Activated CD4-positive, CD25-positive, alpha-beta regulatory T cell treated with anti-CD3 and anti-CD28 coated beads, Interleukin-2, amount 50 U/mL, for 16 hours (primary cell): ENCODE data around the gene MEX3C.
A peak's percentile ranks its signal among the peaks of the same experiment; 100 is the strongest.

Experiments used
- DNase-seq: peaks from one replicate; pipeline ENCODE4 v3.0.0-alpha.2; 2020; ENCODE audit warnings: low read depth, low spot score

The MEX3C gene

GRCh38 chr18:51154431-51155063 is 42.9 kb downstream of the MEX3C start:
- DNase-seq: no peak

DNA sequence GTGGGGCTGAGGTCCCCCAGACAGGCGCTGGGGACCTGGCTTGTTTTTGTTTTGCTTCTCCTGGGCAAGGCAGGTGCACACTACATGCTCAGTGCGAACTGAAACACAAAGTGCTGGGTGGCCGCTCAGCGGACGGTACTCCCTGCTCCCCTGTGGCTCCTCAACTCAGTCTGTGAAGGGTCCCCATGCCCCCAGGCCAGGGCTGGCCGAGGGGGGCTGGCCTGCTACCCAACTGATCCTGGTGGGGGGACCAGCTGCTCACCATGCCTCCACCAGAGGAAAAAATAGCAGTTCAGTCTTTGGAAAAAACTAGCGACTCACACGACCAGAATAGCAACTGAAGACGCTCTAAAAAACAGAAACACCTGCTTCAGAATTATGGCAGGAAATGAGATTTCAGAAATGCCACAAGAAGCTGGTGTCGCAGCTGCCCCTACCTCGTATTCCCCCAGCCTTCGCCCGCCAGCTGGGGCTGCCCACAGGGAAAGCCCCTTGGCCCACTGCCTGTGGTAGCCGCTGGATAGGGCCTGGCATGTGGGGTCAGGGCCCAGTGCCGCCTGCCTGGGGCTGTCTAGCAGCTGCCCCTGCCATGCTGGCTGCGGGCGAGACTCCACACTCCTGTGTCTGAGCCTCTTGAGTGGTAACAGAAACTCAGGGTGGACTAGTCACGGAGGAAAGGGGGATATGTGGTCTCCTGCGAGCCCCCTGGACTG is 43.7 kb downstream of the MEX3C start:
- no peak for DNase-seq

DNA sequence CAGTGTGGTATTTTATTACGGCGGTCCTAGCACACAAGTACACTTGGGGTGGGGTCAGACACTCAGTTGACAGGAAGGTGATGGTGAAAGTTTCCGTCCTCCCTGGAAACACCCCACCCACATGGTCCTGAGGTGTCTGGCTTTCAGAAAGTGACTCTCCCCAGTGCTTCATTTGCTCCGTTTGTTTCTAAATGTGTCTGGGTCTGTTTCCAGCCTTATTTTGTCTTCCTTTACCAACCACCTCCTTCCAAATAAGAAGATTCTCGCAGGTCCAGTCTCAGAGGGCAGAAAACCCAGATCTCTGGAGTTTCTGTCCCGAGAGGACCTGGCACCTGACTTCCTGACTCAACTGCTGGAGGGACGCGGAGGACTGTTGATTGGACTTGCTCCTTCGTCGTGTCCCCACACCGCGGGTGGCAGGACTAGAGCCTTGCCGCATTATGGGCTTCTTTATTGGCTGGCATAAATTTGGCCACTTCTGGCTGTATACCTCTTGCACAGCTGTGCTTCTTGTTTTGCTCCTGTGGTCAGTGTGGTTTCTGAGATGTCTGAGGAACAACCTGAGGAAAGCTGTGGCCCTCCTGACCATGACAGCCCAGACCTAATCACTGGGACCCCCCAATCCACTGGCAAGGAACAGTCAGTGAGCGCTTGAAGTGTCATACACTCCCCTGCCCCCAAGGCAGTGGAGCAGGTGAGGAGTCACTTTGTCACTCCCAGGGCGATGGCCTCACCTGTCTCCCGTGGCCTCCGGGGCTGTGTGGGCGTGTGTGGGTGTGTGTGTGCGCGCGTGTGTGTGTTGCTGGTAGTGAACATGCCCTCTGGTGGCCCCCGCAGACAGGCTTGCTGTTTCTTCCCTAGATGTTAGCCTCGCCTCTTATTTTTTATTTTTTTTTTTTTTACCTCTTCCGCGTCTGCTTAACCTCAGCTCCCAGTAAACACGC is 45.6 kb downstream of the MEX3C start:
- peak; percentile 46 for DNase-seq

GRCh38 chr18:51151185-51151567 is 46.3 kb downstream of the MEX3C start:
- no peak for DNase-seq

- DNase-seq: no peak
Measured at GRCh38 chr18:51150113-51150700, 47.3 kb downstream of the MEX3C start.

DNA sequence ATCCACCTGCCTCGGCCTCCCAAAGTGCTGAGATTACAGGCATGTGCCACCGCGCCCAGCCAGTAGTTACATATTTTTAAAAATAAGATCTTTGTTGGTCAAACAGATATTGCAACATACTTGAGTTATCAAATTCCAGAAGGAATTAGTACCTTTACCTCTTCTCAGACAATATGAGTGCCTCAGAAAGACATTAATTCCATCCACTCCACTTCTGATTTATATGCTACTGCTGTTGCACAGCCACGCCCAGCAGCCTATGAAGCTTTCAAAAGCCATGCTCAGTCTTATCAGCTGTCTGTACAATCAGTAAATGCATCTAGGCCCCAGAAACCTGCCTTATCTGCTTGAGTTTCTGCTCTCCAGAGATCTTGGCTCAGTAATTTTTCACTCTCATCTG is 47.8 kb downstream of the MEX3C start:
- no peak for DNase-seq

DNA sequence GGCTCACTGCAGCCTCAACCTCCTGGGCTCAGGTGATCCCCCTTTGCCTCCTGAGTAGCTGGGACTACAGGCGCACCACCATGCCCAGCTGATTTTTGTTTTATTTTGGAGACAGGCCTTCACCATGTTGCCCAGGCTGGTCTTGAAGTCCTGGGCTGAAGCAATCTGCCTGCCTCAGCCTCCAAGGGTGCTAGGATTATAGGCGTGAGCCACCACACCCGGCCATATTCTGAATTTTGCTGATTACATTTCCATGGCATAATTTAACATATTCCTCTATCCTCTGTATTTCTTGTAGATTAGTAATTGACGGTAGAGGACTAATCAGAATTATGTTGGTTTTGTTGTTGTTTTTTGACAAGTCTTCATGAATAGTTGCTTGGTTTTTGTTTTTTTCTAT is 50.6 kb downstream of the MEX3C start:
- no peak for DNase-seq

DNA sequence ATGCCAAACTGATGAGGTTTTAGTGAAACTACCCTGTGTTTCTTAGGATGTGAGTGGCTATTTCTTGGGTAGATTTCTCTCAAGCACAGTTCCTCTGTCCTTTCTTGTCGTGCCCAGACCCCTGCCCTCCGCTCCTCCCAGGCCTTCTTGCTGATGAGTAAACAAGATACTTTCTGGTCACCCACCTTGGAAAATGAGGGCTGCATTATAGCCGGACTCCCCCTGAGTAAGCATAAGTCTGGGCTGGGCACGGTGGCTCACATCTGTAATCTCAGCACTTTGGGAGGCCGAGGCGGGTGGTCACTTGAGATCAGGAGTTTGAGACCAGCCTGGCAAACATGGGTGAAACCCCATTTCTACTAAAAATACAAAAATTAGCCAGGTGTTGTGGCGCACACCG is 58.5 kb downstream of the MEX3C start:
- no peak for DNase-seq

- no peak for DNase-seq
Measured at GRCh38 chr18:51137891-51138290, 59.6 kb downstream of the MEX3C start.

DNA sequence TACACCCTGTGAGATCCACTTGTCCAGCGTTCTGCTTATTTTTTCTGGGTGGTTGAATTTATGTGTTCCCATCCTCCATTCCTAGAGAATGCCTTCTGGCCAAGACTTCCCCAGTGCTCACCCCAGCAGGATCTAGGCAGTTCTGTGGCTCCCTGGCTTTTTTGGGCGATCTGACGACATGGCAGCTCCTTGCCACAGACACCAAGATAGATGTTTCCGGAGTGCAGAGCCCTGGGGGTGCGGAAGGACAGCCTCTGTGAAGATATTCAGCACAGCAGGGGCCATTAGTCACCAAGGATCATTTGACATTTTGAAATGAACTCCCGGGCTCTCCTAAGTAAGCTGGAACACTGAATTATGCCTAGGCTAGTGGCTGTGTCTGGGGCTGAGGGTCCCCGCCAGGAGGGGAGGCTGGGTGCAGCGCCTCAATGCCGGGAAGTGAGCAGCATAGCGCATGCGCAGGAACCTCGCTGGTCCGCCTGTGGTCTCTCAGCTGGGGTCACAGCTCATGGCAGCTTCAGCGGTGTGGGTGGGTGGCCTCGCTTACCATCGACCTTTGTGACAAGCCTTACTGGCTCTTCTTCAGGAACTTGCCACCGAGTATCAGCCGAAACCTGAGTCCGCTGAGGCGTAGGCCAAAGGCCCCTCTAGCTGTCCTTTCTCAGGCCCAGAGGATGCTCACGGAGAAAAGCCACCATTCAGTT is 60.3 kb downstream of the MEX3C start:
- DNase-seq: no peak

- DNase-seq: no peak
Measured at GRCh38 chr18:51135795-51136194, 61.7 kb downstream of the MEX3C start.

- DNase-seq: no peak
Measured at GRCh38 chr18:51135364-51135763, 62.1 kb downstream of the MEX3C start.

DNA sequence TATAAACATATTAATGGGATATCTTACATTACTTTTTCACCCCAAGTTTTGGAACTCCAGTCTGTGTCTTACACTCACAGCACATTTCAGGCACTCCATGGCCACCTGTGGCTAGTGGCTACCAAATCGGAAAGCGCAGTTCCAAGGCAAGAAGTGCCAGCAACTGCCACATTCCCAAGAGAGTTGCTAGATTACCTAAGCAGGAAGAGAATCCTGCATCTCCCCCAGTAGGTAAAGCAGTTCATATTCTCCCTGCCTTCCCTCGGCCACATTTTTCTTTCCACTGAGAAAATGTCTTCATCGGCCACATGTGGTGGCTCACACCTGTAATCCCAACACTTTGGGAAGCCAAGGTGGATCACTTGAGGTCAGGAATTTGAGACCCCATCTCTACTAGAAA is 62.8 kb downstream of the MEX3C start:
- DNase-seq: no peak

- no peak for DNase-seq
Measured at GRCh38 chr18:51133580-51134160, 63.8 kb downstream of the MEX3C start.

GRCh38 chr18:51132256-51132935 is 65.1 kb downstream of the MEX3C start:
- no peak for DNase-seq

DNA sequence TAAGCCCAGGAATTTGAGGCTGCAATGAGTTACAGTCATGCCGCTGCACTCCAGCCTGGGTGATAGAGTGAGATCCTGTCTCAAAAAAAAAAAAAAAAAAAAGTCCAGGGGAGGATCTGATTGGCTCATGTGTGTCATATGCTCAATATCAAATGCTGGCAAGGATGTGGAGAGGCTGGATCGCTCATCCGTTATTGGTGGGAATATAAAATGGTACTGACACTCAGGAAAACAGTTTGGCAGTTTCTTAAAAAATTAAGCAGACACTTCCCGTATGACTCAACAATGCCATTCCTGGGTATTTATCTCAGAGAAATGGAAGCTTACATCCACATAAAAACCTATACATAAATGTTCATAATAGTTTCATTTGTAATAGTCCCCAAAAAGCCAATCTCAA is 68.9 kb downstream of the MEX3C start:
- DNase-seq: no peak

DNA sequence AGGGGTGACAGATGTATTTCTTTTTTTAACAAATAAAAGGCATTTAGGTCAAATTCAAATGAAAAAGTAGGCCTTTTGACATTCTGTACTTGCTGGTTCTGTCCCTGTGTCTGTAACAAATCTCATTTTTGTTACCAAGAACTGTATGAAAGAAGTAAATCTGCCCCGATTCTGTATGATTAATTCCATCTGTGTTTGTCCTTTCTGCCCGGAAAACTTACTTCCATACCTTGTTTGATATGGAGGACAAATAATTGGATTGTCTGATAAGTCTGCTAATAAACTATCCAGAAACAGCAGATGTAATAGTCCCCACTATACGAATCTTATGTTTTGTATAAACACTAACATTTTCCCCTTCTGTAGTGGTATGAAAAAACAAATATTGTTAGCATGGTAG is 69.8 kb downstream of the MEX3C start:
- DNase-seq: no peak

DNA sequence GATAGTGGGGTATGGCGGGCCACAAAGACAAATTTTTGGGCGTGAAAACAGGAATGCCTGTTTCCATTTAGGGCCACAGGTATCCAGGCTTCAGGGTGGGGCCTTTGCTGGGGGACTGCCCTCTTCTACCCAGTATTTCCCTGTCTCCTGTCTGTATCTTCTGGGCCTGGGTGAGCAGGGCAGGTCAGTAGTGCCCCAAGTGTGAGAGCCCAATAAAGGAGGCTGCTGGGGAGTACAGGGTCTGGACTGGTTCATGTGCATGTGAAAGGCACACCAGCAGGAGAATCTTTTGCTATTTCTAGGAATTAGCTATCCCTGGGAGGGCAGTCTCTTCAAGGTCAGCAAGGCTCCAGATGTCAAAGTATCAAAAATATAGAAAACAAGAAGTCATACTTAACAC is 71.5 kb downstream of the MEX3C start:
- DNase-seq: no peak
